SW 1271 (cell line): Measurements from ENCODE around the gene GZMA.
"Not testable (repeated sequence)": the region's sequence is repeated elsewhere in the genome, so short reads cannot be mapped to it uniquely, and the experiment has no call there.

ENCODE experiments used
- DNase-seq, 2 experiments: peaks; one replicate each; lab custom pipeline; 2025; lab: John Stamatoyannopoulos, UW

The GZMA gene

DNA sequence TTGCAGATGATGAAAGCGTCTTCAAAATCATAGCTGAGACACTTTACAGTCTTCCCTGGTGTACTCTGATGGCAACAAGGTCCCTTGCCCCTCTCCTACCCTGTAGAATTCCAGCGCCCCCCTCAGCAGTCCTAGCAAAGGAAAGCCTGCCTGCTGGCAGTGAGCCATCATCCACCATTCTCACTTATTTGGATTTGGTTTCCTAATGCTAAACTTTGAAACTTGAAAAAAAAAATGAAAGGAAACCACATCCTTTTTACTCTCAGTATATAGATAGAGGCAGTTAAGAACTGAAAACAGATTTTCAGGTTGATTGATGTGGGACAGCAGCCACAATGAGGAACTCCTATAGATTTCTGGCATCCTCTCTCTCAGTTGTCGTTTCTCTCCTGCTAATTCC is at the start of gene GZMA:
Gene GZMA, plus strand, starts transcription at position 299 of the 400 bp plus-strand sequence. Its CDS starts 37 bp downstream, at position 336.
- no peak for DNase-seq

DNA sequence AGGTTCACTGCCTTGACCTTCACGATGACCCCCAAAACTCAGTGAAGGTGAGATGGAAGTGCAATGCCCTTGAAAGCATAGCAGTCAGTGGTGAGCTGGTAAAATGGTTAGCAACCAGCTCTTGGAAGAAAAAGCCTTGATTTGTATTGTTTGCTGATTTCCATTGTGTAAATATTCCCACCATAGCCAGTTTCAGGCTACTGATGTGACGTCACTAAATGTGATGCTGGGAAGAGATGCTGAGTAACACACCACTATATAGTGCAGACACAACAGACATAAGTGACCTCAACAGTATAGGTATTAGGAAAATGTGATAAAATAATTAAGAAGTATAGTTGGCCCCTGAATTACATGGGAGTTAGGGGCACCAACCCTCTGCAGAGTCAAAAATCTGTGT is 47.3 kb upstream of the GZMA start:
- DNase-seq, result no peak

DNA sequence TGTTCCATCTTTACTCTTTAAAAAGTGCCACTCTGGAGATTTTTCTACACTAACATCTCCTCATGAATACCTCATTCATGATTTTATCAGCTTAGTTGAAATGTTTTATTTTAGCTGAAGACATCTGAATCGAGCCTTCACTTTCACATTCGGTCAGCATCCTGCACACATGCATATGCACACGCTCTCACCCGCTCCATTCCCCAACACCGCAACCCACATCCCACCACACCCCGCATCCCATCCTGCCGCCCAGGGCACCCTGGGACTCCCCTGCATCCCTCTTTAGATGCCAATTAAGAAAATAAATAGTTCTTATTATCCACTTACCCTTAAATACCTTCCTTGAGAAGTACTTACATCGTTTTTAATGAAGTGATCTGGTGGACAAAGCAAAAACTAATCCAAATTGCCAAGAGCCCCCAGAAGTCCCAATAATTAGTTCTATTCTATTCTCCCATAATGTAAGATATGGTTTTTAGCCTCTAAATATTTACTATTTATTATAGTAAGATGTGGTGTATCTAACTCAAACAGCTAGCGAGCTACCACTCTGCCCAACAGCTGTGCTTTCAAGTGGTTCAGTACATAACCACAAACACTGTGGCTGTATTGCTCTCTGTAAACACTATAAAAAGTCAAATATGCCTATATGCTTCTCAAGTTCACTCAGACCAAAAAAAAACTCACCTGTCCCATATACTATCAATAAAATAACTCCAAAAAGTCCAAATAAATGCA is 40.2 kb upstream of the GZMA start:
- DNase-seq, result no peak

DNA sequence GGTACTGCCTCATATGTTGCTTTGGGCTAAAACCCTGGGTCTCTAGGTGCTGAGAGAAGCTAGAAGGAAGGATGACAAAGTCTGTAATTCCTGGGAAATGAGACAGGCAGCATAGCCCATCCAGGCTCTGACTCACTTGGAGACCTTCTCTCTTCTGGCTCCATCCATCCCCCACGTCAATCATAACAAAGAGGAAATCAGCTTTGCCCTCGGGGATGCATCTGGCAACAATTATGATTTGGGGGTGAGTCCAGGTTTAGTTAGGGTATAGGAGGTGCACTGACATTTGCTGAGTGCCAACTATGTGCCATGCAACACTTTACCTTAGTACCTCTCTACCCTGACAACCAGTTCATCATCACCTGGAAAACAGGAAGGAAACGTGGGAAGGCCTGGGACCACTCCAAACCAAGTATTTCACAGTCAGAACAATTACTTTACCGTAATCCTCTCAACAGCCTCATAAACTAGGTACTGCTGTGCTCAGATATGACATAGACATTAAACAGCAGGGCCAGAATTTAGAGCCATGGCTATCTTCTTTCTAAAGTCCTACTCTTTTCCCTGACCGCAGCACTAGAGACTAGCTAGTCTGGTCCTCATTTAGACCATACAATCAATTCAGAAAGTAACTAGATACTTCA is 39.1 kb upstream of the GZMA start:
- no peak for DNase-seq

DNA sequence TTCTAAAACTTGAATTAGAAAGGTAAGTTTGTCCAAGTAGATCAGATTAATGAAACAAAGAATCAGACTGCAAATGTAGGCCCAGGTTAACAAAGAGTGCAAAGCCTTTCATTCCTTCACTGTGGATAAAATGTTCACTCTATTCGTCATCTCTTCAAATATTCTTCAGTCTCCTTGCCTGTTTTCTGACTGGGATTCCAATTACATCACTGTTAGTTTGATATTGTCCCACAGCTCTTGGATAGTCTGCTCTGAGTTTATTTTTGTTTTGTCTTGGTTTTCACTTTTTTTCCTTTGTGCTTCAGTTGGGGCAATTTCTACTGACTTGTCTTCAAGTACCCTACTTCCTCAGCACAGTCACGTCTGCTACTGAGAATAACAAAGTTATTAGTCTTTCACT is 38.5 kb upstream of the GZMA start:
- DNase-seq, result no peak

DNA sequence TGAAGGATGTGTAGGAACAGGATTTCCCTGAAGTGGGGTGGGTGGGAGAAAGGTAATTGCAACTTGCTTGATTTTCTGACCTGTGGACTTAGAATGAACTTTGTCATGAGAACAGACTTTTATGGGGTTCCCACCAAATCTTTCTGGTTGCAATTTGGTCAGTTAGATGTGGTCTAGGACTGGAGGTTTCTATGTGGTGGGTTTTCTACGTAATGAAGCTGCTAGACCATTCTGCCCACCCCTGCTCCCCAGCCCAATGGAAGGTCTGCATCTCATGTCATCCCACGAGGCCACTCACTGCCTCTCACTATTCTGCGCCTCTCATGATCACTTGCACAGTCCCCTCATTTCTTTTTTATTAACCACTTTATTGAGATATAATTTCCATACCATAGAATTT is 37.9 kb upstream of the GZMA start:
- DNase-seq, result no peak

GRCh38 chr5:55066277-55066676 is 36.2 kb upstream of the GZMA start:
- no peak for DNase-seq

DNA sequence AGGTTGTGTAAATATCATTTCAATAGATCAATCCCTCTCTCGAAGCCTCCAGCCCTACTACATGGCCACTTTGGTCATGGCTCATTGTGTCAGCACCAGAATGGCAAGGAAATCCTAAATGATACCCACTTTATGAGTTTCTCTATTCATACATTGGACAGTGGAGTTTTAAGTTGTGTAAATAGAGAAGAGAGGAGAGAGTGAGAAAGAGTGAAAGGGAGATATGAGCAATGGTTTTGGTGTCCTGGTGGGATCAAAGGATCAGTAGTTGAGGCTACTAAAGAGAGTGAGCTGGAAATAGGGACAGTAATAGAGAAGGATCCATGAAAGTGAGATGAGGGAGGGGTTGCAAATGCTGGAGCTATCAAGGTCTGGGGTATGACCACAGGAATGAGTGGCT is 31.5 kb upstream of the GZMA start:
- no peak for DNase-seq

- no peak for DNase-seq
These were observed 31.0 kb upstream of the GZMA start for GRCh38 chr5:55071413-55071812.

GRCh38 chr5:55072666-55073065 is 29.8 kb upstream of the GZMA start:
- no peak for DNase-seq

- no peak for DNase-seq
These were observed 29.2 kb upstream of the GZMA start for GRCh38 chr5:55073211-55073610.

DNA sequence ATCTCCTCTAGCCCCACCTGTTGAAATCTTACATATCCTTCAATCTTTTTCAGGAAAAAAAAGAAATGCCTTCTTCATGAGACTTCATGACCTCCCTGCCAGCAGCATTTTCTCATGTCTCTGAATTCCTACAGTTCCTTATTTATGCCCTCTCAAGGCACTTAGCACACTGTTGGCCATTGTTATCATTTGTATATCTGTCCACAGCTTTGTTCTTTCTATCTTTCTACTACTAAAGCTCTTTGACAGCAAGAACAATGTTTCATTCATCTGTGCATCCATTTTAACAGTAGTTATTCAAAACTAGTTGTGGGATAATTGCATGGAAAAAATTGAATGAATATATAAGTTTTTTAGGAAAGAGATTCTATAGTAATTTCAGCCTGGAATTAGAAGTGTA is 20.9 kb upstream of the GZMA start:
- DNase-seq, result no peak

DNA sequence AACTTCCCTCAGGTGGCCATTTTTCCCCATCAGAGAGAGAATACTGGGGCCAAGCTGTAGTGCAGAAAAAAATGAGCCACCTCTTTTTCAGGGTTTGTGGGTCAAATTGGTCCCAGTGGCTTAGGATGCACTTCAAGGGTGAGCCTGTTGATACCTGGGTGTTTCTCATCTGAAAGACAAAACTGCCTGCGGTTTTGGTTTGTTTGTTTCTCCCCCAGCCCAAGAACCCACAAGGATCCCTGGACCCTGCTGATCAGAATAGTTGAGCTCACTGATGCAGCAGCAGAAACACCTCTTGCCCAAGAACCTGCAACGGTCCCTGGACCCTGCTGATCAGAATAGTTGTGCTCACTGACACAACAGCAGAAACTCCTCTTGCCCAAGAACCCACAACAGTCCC is 13.1 kb upstream of the GZMA start:
- DNase-seq, result not testable (repeated sequence)

DNA sequence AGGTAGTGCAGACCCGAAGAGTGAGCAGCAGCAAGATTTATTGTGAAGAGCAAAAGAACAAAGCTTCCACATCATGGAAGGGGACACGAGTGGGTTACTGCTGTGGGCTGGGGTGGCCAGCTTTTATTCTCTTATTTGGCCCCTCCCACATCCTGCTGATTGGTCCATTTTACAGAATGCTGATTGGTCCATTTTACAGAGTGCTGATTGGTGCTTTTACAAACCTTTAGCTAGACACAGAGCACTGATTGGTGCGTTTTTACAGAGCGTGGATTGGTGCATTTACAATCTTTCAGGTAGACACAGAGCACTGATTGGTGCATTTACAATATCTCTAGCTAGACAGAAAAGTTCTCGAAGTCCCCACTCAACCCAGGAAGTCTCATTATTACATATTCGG is 11.4 kb upstream of the GZMA start:
- DNase-seq, result not testable (repeated sequence)

DNA sequence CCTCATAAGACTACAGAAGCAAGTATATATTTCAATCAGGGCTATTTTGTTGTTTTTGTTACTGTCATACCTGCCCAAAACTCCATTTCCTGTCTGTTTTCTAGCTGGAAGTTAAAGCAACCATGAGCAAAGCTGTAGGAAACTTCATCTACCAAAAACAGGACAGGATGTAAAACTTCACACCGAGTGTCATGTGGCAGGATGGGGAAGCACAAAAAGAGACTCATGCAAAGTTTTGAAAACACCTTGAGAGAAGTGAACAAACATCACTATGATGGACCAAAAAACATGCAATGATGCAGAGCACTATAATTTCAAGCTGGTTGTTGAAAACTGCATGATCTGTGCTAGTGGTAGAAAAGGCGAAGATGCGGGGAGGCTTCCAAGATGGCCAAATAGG is 6.3 kb upstream of the GZMA start:
- no peak for DNase-seq

- DNase-seq, result no peak
These were observed 5.6 kb upstream of the GZMA start for GRCh38 chr5:55096861-55097260.

DNA sequence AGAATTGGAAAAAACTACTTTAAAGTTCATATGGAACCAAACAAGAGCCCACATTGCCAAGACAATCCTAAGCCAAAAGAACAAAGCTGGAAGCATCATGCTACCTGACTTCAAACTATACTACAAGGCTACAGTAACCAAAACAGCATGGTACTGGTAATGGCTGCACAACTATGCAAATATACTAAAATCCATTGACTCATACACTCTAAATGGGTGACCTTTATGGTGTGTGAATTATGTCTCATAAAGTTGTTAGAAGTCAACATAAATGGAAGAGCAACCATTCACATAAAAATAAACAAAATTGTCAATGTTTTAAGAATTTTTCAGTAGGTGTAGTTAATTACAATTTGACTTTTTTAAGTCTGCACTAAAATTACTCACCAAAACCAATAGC is 1.3 kb upstream of the GZMA start:
- not testable (repeated sequence) for DNase-seq

DNA sequence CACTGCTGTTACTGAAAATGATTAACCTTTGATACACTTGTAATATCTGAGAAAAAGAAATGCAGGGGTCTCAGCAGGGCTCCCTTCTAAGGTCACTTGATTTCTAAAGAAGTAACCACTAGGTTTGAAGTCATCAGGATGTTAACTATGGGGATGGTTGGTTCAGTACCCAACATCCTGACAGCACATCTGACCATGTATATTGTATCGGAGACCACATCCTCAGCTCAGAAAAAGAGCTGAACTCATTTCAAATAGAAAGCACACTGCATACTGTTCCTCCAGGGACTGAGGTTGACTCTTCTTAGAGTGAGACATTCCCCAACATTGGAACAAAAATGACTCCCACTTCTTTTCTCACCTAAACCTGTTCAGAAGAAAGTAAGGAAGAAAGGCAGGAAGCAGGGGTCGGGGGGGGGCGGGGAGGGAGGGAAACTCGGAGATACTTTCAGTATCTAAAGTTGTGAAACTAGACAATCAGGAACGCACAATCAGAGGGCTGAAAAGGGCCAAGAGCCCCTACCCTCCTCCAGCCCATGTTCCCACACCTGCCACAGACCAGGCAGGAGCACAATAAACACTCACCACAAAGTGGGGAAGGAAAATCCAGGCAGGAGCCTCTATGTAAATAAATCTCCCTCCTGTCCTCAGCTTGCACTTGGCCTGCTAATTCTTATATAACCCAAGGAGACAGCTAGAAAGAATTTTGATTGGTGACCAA is 730 bp upstream of the GZMA start:
- no peak for DNase-seq

- DNase-seq, result no peak
These were observed 1.8 kb downstream of the GZMA start for GRCh38 chr5:55104036-55104772.

GRCh38 chr5:55104946-55105701 is 2.7 kb downstream of the GZMA start:
- DNase-seq, result no peak

DNA sequence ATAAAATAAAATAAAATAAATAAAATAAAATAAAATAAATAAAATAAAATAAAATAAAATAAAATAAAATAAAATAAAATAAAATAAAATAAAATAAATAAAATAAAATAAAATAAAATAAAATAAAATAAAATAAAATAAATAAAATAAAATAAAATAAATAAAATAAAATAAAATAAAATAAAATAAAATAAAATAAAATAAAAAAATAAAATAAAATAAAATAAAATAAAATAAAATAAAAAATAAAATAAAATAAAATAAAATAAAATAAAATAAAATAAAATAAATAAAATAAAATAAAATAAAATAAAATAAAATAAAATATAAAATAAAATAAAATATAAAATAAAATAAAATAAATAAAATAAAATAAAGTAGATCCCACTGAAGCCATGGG is 3.5 kb downstream of the GZMA start:
- DNase-seq, result not testable (repeated sequence)

GRCh38 chr5:55108661-55109060 is 6.2 kb downstream of the GZMA start:
- no peak for DNase-seq
